Neural crest cell (in vitro differentiated cells): ENCODE data around the gene OLFML1. TPM values are rescaled to one million over a fixed set of nuclear protein-coding genes. Genes with fewer than 3 reads are reported as not detected.

Source experiments
- DNase-seq: peaks from one replicate; pipeline ENCODE4 v3.0.0; 2021; ENCODE audit warnings: low read depth, mixed read lengths, low spot score
- H3K27ac Mint-ChIP-seq: one replicate; pipeline ENCODE4 v1.8.0; 2021; ENCODE audit warnings: mild to moderate bottlenecking, mixed read lengths; ENCODE audit not compliant: unreplicated experiment
- H3K27me3 Mint-ChIP-seq: 2 replicates; pipeline ENCODE4 v1.8.0; 2021; ENCODE audit warnings: low read depth, mild to moderate bottlenecking, mixed read lengths
- H3K36me3 Mint-ChIP-seq: 2 replicates; pipeline ENCODE4 v1.8.0; 2021; ENCODE audit warnings: low read depth, mild to moderate bottlenecking, mixed read lengths
- H3K4me1 Mint-ChIP-seq: 2 replicates; pipeline ENCODE4 v1.8.0; 2021; ENCODE audit warnings: mixed read lengths
- H3K4me3 Mint-ChIP-seq: one replicate; pipeline ENCODE4 v1.8.0; 2021; ENCODE audit warnings: mild to moderate bottlenecking, mixed read lengths
- H3K9me3 Mint-ChIP-seq: 2 replicates; pipeline ENCODE4 v1.8.0; 2021; ENCODE audit warnings: mixed read lengths
- total RNA-seq: library from RNA; stranded (reverse); gene quantifications from 2 replicates; pipeline ENCODE4 v1.2.1, GENCODE V29; 2021
- TF ChIP-seq, protein P1 (sequence below): fragments of 200-600 bp; sonication (generic); conservative IDR thresholded peaks from 2 replicates; pipeline ENCODE4 v1.5.0; 2021; ENCODE audit warnings: antibody characterized with exemption, mild to moderate bottlenecking

OLFML1 gene
- total RNA-seq, 1 donor from 2014 or later = 0.84 TPM

GRCh38 chr11:7449841-7450214, 35.5 kb upstream of the OLFML1 start:
- no peak overlapping the region for H3K27ac Mint-ChIP-seq

GRCh38 chr11:7450836-7451235, 34.5 kb upstream of the OLFML1 start:
- Mint-ChIP-seq H3K27me3 (peaks cover 2% of the 10 kb centered on the region), H3K36me3 (no peaks in the 10 kb centered on the region), H3K4me3 (no peak overlapping the region), H3K27ac (no peak overlapping the region), H3K9me3 (no peaks in the 10 kb centered on the region), H3K4me1 (peaks cover 8% of the 10 kb centered on the region)
- DNase-seq = no peak
- TF ChIP-seq, protein P1, sequence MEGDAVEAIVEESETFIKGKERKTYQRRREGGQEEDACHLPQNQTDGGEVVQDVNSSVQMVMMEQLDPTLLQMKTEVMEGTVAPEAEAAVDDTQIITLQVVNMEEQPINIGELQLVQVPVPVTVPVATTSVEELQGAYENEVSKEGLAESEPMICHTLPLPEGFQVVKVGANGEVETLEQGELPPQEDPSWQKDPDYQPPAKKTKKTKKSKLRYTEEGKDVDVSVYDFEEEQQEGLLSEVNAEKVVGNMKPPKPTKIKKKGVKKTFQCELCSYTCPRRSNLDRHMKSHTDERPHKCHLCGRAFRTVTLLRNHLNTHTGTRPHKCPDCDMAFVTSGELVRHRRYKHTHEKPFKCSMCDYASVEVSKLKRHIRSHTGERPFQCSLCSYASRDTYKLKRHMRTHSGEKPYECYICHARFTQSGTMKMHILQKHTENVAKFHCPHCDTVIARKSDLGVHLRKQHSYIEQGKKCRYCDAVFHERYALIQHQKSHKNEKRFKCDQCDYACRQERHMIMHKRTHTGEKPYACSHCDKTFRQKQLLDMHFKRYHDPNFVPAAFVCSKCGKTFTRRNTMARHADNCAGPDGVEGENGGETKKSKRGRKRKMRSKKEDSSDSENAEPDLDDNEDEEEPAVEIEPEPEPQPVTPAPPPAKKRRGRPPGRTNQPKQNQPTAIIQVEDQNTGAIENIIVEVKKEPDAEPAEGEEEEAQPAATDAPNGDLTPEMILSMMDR = no peak

More at GRCh38 chr11:7449841-7450214, 35.5 kb upstream of the OLFML1 start:
- no peak for DNase-seq
- Mint-ChIP-seq H3K9me3 (no peaks in the 10 kb centered on the region), H3K4me3 (no peak overlapping the region), H3K4me1 (peaks cover 11% of the 10 kb centered on the region), H3K27me3 (peaks cover 2% of the 10 kb centered on the region), H3K36me3 (no peaks in the 10 kb centered on the region)
- TF ChIP-seq, protein P1 = no peak

- Mint-ChIP-seq H3K27ac (no peak overlapping the region), H3K27me3 (peaks cover 2% of the 10 kb centered on the region), H3K36me3 (no peaks in the 10 kb centered on the region), H3K9me3 (no peaks in the 10 kb centered on the region), H3K4me3 (no peak overlapping the region), H3K4me1 (peaks cover 8% of the 10 kb centered on the region)
- DNase-seq = no peak
- TF ChIP-seq, protein P1 = no peak
Observed at GRCh38 chr11:7451520-7451919, 33.8 kb upstream of the OLFML1 start.

DNA sequence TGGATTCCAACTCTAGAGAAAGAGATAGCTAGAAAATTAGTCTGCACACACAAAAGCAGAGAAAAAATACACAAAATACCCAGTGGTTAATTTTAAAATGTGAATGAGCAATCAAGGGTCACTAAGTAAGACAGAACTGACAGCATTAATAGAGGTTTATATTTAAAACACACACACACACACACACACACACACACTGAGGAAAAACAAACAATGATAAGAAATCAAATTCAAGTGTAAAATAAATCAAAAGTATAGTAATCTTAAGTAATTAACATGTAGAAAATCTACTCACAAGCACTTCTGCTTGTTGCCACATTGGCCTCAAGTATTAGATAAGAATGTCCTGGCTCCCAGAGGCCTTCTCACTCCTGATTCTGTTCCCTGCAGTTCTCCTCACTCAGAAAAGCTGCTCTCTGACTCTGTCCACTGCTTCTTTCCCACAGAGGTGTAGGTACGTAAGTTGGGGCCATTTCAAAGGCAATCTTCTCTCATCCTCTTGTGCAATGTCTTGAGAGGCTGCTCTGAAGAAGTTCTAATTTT, 33.3 kb upstream of the OLFML1 start:
- H3K9me3 Mint-ChIP-seq = no peaks in the 10 kb centered on the region
- peaks cover 8% of the 10 kb centered on the region for H3K4me1 Mint-ChIP-seq
- peaks cover 2% of the 10 kb centered on the region for H3K27me3 Mint-ChIP-seq
- H3K36me3 Mint-ChIP-seq = no peaks in the 10 kb centered on the region
- no peak overlapping the region for H3K27ac Mint-ChIP-seq
- TF ChIP-seq, protein P1 = no peak
- no peak for DNase-seq
- H3K4me3 Mint-ChIP-seq = no peak overlapping the region

GRCh38 chr11:7454854-7455253, 30.5 kb upstream of the OLFML1 start:
- Mint-ChIP-seq H3K9me3 (no peaks in the 10 kb centered on the region), H3K27me3 (peaks cover 2% of the 10 kb centered on the region), H3K4me1 (peaks cover 8% of the 10 kb centered on the region), H3K36me3 (no peaks in the 10 kb centered on the region), H3K4me3 (no peak overlapping the region), H3K27ac (no peak overlapping the region)
- DNase-seq = no peak
- TF ChIP-seq, protein P1 = no peak

- no peak overlapping the region for H3K27ac Mint-ChIP-seq
- peaks cover 1% of the 10 kb centered on the region for H3K27me3 Mint-ChIP-seq
- TF ChIP-seq, protein P1 = no peak
- H3K9me3 Mint-ChIP-seq = no peaks in the 10 kb centered on the region
- no peaks in the 10 kb centered on the region for H3K4me1 Mint-ChIP-seq
- no peak for DNase-seq
- no peaks in the 10 kb centered on the region for H3K36me3 Mint-ChIP-seq
- no peak overlapping the region for H3K4me3 Mint-ChIP-seq
Observed at GRCh38 chr11:7457211-7457610, 28.1 kb upstream of the OLFML1 start.
